ENCODE measurements around the gene HCAR1.
"Not testable (repeated sequence)": the region's sequence is repeated elsewhere in the genome, so short reads cannot be mapped to it uniquely, and the experiment has no call there.

The HCAR1 gene

GRCh38 chr12:122730215-122731014, at the start of gene HCAR1:
Gene HCAR1, minus strand, starts transcription at chr12:122730844. Its CDS starts 505 bp downstream, at chr12:122730339.
- DNase-seq (ENCODE audit: low read depth), result peak; percentile 28

- DNase-seq (ENCODE audit: low read depth), result no peak
Measured at GRCh38 chr12:122757568-122757967, 26.9 kb upstream of the HCAR1 start.

GRCh38 chr12:122754790-122755189, 24.1 kb upstream of the HCAR1 start:
- DNase-seq (ENCODE audit: low read depth), result no peak

- no peak for DNase-seq (ENCODE audit: low read depth)
Measured at GRCh38 chr12:122753319-122753650, 22.6 kb upstream of the HCAR1 start.

- peak; percentile 93 for DNase-seq (ENCODE audit: low read depth)
Measured at GRCh38 chr12:122752464-122753318, 22.0 kb upstream of the HCAR1 start, which contains the start of gene DENR. Gene DENR, plus strand, starts transcription at chr12:122752824. Its CDS starts 878 bp downstream, at chr12:122753702.

- not testable (repeated sequence) for DNase-seq (ENCODE audit: low read depth)
Measured at GRCh38 chr12:122750781-122751515, 20.3 kb upstream of the HCAR1 start.

GRCh38 chr12:122749569-122750332, 19.1 kb upstream of the HCAR1 start:
- no peak for DNase-seq (ENCODE audit: low read depth)

GRCh38 chr12:122747224-122748135, 16.8 kb upstream of the HCAR1 start:
- no peak for DNase-seq (ENCODE audit: low read depth)

- DNase-seq (ENCODE audit: low read depth), result no peak
Measured at GRCh38 chr12:122743895-122744525, 13.4 kb upstream of the HCAR1 start.

GRCh38 chr12:122740351-122740750, 9.7 kb upstream of the HCAR1 start:
- no peak for DNase-seq (ENCODE audit: low read depth)

GRCh38 chr12:122738571-122738970, 7.9 kb upstream of the HCAR1 start:
- DNase-seq (ENCODE audit: low read depth), result no peak

GRCh38 chr12:122732611-122733010, 2.0 kb upstream of the HCAR1 start:
- no peak for DNase-seq (ENCODE audit: low read depth)

GRCh38 chr12:122732170-122732569, 1.5 kb upstream of the HCAR1 start:
- no peak for DNase-seq (ENCODE audit: low read depth)

GRCh38 chr12:122729583-122730214, 945 bp downstream of the HCAR1 start:
- no peak for DNase-seq (ENCODE audit: low read depth)

GRCh38 chr12:122726080-122726558, 4.5 kb downstream of the HCAR1 start:
- DNase-seq (ENCODE audit: low read depth), result no peak

GRCh38 chr12:122725452-122726079, 5.1 kb downstream of the HCAR1 start:
- DNase-seq (ENCODE audit: low read depth), result no peak

- DNase-seq (ENCODE audit: low read depth), result no peak
Measured at GRCh38 chr12:122724641-122725243, 5.9 kb downstream of the HCAR1 start.

- DNase-seq (ENCODE audit: low read depth), result no peak
Measured at GRCh38 chr12:122722387-122722786, 8.3 kb downstream of the HCAR1 start.
